ENCODE results near the gene PLPPR2.

DNA sequence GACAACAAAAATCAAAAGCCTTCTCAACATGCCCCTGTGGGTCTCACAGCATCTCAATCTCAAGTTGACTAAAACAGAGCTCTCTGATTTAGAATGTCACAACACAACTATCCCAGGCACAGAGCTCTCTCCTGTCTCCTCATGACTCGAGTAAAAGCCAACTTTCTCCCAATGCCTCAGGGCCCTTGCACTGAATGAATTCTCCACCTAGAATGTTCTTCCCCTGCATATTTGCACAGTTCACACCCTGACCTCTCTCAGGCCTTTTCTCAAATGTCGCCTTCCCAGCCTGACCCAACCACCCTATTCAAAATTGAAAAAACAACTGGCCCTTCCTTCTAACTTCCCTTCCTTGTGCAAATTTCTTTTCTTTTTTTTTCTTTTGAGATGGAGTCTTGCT, 15.5 kb downstream of the PLPPR2 start:
- TF ChIP-seq, protein P1, sequence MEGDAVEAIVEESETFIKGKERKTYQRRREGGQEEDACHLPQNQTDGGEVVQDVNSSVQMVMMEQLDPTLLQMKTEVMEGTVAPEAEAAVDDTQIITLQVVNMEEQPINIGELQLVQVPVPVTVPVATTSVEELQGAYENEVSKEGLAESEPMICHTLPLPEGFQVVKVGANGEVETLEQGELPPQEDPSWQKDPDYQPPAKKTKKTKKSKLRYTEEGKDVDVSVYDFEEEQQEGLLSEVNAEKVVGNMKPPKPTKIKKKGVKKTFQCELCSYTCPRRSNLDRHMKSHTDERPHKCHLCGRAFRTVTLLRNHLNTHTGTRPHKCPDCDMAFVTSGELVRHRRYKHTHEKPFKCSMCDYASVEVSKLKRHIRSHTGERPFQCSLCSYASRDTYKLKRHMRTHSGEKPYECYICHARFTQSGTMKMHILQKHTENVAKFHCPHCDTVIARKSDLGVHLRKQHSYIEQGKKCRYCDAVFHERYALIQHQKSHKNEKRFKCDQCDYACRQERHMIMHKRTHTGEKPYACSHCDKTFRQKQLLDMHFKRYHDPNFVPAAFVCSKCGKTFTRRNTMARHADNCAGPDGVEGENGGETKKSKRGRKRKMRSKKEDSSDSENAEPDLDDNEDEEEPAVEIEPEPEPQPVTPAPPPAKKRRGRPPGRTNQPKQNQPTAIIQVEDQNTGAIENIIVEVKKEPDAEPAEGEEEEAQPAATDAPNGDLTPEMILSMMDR (conservative IDR thresholded peaks at IDR 0.05; ENCODE audit: low read depth, low read length): no peak
- no peak for TF ChIP-seq RAD21 (IDR thresholded peaks at IDR 0.05; ENCODE audit: low read length)
